ENCODE measurements around the gene CHRNB1. TPM values are rescaled to one million over a fixed set of nuclear protein-coding genes. Genes with fewer than 3 reads are reported as not detected.
A peak's percentile ranks its signal among the peaks of the same experiment; 100 is the strongest.

The CHRNB1 gene
- total RNA-seq, 4 donors from 2014 or later, result 4.0 to 9.1 (median 5.8) TPM

DNA sequence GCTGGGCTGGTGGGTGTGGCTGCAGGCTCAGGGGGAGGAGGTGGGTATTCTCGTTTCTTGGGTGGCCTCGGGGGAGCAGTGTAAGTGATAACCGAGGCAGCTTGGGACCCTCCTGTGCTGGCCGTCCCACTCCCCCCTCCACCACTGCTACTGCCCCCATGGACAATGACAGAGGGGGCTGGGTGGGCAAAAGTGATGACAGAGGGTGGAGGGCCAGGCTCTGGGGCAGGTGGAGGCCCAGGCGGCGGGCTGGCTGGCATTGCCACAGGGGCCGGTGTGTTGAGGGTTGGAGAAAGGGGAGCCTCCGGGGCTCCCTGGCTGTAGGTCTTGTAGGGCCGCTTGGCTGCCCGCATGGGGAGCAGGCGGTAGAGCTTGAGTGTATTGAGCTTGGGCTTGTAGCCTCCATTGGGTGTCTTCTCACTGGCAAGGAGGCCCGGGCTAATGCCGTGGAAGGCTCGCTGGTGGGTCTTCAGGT lies 18.5 kb downstream of the CHRNB1 start:
- peaks cover 0 to 10% (median 2%) of the 10 kb centered on the region in 4 donors for H3K4me1 ChIP-seq
- H3K9me3 ChIP-seq, result no peaks in the 10 kb centered on the region
- no peak overlapping the region for H3K27ac ChIP-seq
- no peak for DNase-seq
- TF ChIP-seq CTCF (IDR thresholded peaks at IDR 0.05), result no peak
- TF ChIP-seq POLR2A (IDR thresholded peaks at IDR 0.05), result no peak
- H3K27me3 ChIP-seq, result no peaks in the 10 kb centered on the region
- peaks cover 0 to 33% (median 0%) of the 10 kb centered on the region in 3 donors for H3K36me3 ChIP-seq
- H3K4me3 ChIP-seq, result no peak overlapping the region

- TF ChIP-seq CTCF (IDR thresholded peaks at IDR 0.05) (no peak), POLR2A (IDR thresholded peaks at IDR 0.05) (no peak)
- Histone ChIP-seq H3K4me3 (no peak overlapping the region), H3K4me1 (peaks cover 0 to 10% (median 2%) of the 10 kb centered on the region in 4 donors), H3K9me3 (no peaks in the 10 kb centered on the region), H3K27me3 (no peaks in the 10 kb centered on the region), H3K36me3 (peaks cover 0 to 33% (median 0%) of the 10 kb centered on the region in 3 donors), H3K27ac (no peak overlapping the region)
- DNase-seq, result no peak
Measured at GRCh38 chr17:7464081-7464480, 19.2 kb downstream of the CHRNB1 start.

DNA sequence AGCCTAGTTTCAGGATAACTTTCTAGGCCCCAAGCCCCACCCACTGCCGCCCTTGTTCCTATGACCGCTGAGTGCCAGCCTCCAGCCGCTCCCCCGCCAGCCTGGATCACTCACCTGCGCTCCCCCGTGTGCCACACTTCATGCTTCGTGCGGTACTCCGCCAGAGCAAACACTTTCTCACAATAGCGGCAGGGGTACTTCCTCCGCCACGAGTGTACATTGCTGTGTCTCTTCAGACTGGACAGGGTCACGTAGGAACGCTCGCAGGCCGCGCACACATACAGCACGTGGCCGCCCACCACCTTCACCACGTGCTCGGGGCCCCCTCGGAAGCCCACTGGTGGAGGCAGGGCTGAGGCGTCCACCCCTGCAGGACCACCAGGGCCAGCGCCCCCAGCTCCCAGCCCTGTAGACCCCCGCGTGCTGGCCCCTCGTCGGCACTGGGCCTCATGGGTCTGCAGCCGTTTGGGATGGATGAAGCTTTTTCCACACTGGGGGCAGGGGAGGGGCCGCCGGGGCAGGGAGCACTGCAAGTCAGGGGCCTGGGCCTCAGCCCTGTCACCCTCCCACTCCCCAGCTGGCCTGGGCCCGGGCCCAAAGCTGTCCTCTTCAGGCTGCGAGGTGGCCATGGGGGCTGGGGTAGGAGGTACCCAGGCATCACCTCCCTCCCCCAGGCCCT lies 20.9 kb downstream of the CHRNB1 start:
- H3K4me3 ChIP-seq, result no peak overlapping the region
- DNase-seq, result no peak
- TF ChIP-seq CTCF (IDR thresholded peaks at IDR 0.05) (no peak), POLR2A (IDR thresholded peaks at IDR 0.05) (no peak)
- H3K36me3 ChIP-seq, result peaks cover 0 to 33% (median 0%) of the 10 kb centered on the region in 3 donors
- no peaks in the 10 kb centered on the region for H3K27me3 ChIP-seq
- H3K27ac ChIP-seq, result peak overlapping the region in 1 of 4 donors; percentile 55
- H3K9me3 ChIP-seq, result no peaks in the 10 kb centered on the region
- peaks cover 0 to 18% (median 2%) of the 10 kb centered on the region in 4 donors for H3K4me1 ChIP-seq

- Histone ChIP-seq H3K27ac (peak overlapping the region in 2 of 4 donors; percentile 20 to 55), H3K36me3 (peaks cover 0 to 33% (median 0%) of the 10 kb centered on the region in 3 donors)
Measured at GRCh38 chr17:7466318-7466638, 21.4 kb downstream of the CHRNB1 start.

GRCh38 chr17:7466639-7467341 lies 21.9 kb downstream of the CHRNB1 start:
- H3K27me3 ChIP-seq, result no peaks in the 10 kb centered on the region
- no peak for DNase-seq
- H3K4me1 ChIP-seq, result peaks cover 0 to 21% (median 2%) of the 10 kb centered on the region in 4 donors
- peak overlapping the region in 3 of 4 donors; percentile 17 to 55 (median 20) for H3K27ac ChIP-seq
- H3K9me3 ChIP-seq, result no peaks in the 10 kb centered on the region
- TF ChIP-seq CTCF (IDR thresholded peaks at IDR 0.05) (no peak), POLR2A (IDR thresholded peaks at IDR 0.05) (no peak)
- no peak overlapping the region for H3K4me3 ChIP-seq
- H3K36me3 ChIP-seq, result peaks cover 0 to 33% (median 0%) of the 10 kb centered on the region in 3 donors

More at GRCh38 chr17:7466318-7466638, 21.4 kb downstream of the CHRNB1 start:
- H3K4me1 ChIP-seq, result peaks cover 0 to 18% (median 2%) of the 10 kb centered on the region in 4 donors
- TF ChIP-seq POLR2A (IDR thresholded peaks at IDR 0.05), result no peak
- no peak for TF ChIP-seq CTCF (IDR thresholded peaks at IDR 0.05)
- DNase-seq, result no peak
- no peak overlapping the region for H3K4me3 ChIP-seq
- H3K27me3 ChIP-seq, result no peaks in the 10 kb centered on the region
- no peaks in the 10 kb centered on the region for H3K9me3 ChIP-seq

Data from Peyer's patch (tissue), 4 donors.